Progenitor cell of endocrine pancreas (in vitro differentiated cells): ENCODE measurements around the gene SEMA4D. TPM values are rescaled to one million over a fixed set of nuclear protein-coding genes. Genes with fewer than 3 reads are reported as not detected.

Source experiments
- DNase-seq: peaks from one replicate; pipeline ENCODE4 v3.0.0; 2021; ENCODE audit warnings: low spot score; ENCODE audit not compliant: unreplicated experiment
- H3K27ac Mint-ChIP-seq: 2 replicates; pipeline ENCODE4 v1.8.0; 2021; ENCODE audit warnings: mild to moderate bottlenecking, moderate library complexity, mixed read lengths
- H3K27me3 Mint-ChIP-seq: 2 replicates; pipeline ENCODE4 v1.8.0; 2021; ENCODE audit warnings: mixed read lengths
- H3K36me3 Mint-ChIP-seq: 2 replicates; pipeline ENCODE4 v1.8.0; 2022; ENCODE audit warnings: mixed read lengths; ENCODE audit not compliant: insufficient read depth
- H3K4me1 Mint-ChIP-seq: 2 replicates; pipeline ENCODE4 v1.8.0; 2021; ENCODE audit warnings: low read depth, mixed read lengths
- H3K4me3 Mint-ChIP-seq: 2 replicates; pipeline ENCODE4 v1.8.0; 2021; ENCODE audit warnings: low read depth, mild to moderate bottlenecking, moderate library complexity, mixed read lengths
- H3K9me3 Mint-ChIP-seq: 2 replicates; pipeline ENCODE4 v1.8.0; 2021; ENCODE audit warnings: low read depth, mixed read lengths
- CTCF ChIP-seq: fragments of 200-600 bp; sonication (generic); IDR thresholded peaks from one replicate; pipeline ENCODE4 v1.5.0; 2021; ENCODE audit warnings: antibody characterized with exemption, mild to moderate bottlenecking; ENCODE audit not compliant: unreplicated experiment
- total RNA-seq: library from RNA; stranded (reverse); gene quantifications from 2 replicates; pipeline ENCODE4 v1.2.1, GENCODE V29; 2021

SEMA4D gene
- total RNA-seq, 1 donor from 2014 or later = 63.1 TPM

DNA sequence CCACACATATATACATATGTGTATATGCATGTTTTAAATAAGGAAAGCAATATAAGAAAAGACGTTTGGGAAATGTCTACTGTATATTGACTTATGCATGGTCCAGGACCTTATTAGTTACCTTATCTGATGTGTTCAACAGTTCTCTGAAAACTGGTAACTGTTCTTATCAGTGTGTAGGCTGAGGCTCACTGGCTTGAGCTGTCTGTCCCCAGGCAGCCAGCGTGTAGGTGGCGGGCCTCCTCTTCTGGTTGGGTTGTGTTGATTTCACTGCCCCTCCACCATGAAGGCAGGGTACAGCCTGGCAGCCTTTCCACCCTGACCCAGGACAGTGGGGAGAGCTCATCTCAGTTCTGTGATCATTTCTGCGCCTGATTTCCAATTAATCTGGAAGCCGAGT lies 38.7 kb upstream of the SEMA4D start:
- H3K9me3 Mint-ChIP-seq = no peaks in the 10 kb centered on the region
- DNase-seq = no peak
- H3K36me3 Mint-ChIP-seq = no peaks in the 10 kb centered on the region
- peaks cover 22% of the 10 kb centered on the region for H3K4me1 Mint-ChIP-seq
- no peaks in the 10 kb centered on the region for H3K27me3 Mint-ChIP-seq
- H3K4me3 Mint-ChIP-seq = no peak overlapping the region
- H3K27ac Mint-ChIP-seq = no peak overlapping the region
- TF ChIP-seq CTCF = no peak

- Mint-ChIP-seq H3K36me3 (no peaks in the 10 kb centered on the region), H3K9me3 (no peaks in the 10 kb centered on the region), H3K27ac (no peak overlapping the region), H3K4me1 (peaks cover 22% of the 10 kb centered on the region), H3K4me3 (no peak overlapping the region), H3K27me3 (no peaks in the 10 kb centered on the region)
- no peak for TF ChIP-seq CTCF
- DNase-seq = no peak
Observed at GRCh38 chr9:89536145-89536574, 38.2 kb upstream of the SEMA4D start.

DNA sequence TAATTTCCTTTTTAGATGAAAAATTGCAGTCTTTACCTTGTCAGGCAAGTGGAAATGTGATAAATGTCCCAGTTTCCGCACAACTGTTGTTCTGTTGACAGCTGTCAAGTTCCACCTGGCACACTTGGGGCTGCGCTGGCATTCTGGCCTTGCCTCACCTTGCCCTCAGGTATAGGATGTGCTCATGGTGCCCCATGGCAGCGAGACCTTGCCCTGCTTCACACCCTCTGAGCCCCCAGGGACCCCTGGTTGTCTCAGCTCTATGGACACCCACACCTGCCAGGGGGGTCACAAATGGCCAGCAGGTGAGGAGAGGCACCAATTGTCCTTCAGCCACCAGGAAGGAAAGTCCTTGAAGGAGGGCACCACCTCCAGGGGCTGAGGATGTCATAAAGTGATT lies 37.5 kb upstream of the SEMA4D start:
- Mint-ChIP-seq H3K9me3 (no peaks in the 10 kb centered on the region), H3K36me3 (no peaks in the 10 kb centered on the region), H3K27ac (no peak overlapping the region), H3K4me1 (peaks cover 22% of the 10 kb centered on the region), H3K4me3 (no peak overlapping the region), H3K27me3 (no peaks in the 10 kb centered on the region)
- no peak for DNase-seq
- no peak for TF ChIP-seq CTCF

DNA sequence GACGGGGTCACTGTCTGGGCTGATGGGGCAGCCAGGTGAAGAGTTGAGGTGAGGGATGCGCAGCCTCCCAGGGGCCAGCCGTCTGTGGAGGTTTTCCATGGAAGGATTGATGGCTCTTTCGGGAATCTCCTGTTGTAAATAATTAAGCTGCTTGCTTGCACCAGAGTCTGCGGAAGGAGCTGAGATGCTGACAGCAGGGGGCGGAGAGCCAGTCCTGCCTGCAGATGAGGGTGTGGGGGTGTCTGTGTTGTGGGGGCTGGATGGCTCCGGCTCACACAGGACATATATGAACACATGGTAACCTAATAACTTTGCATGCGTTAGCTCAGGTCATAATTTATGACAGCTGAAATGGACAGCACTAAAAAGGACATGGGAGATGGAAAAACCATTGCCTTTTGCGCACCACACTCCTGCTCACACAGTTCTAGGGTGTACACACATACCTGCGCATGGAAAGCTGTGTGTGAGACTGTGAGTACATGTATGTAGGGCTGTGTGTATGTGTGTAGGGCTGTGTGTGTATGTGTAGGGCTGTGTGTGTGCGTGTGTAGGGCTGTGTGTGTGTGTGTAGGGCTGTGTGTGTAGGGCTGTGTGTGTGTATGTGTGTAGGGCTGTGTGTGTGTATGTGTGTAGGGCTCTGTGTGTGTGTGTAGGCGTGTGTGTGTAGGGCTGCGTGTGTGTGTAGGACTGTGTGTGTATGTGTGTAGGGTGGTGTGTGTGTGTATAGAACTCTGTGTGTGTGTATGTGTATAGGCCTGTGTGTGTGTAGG lies 36.8 kb upstream of the SEMA4D start:
- no peak for DNase-seq
- Mint-ChIP-seq H3K27me3 (no peaks in the 10 kb centered on the region), H3K36me3 (no peaks in the 10 kb centered on the region), H3K4me1 (peaks cover 22% of the 10 kb centered on the region), H3K9me3 (no peaks in the 10 kb centered on the region), H3K4me3 (no peak overlapping the region), H3K27ac (no peak overlapping the region)
- TF ChIP-seq CTCF = no peak

- H3K27me3 Mint-ChIP-seq = no peaks in the 10 kb centered on the region
- no peaks in the 10 kb centered on the region for H3K9me3 Mint-ChIP-seq
- no peak for TF ChIP-seq CTCF
- peaks cover 22% of the 10 kb centered on the region for H3K4me1 Mint-ChIP-seq
- H3K36me3 Mint-ChIP-seq = no peaks in the 10 kb centered on the region
- no peak overlapping the region for H3K27ac Mint-ChIP-seq
- H3K4me3 Mint-ChIP-seq = no peak overlapping the region
- no peak for DNase-seq
Observed at GRCh38 chr9:89533411-89534095, 35.6 kb upstream of the SEMA4D start.
